GM12878 (cell line): ENCODE results near the gene FGF1. TPM values are rescaled to one million over a fixed set of nuclear protein-coding genes. Genes with fewer than 3 reads are reported as not detected.

Experiments
- ATAC-seq: fragments of 200-7000 bp; cut with Tn5 transposase; 3 replicates; pipeline ENCODE4 v1.9.1; 2020; ENCODE audit warnings: mild to moderate bottlenecking, moderate library complexity
- BruUV-seq: library from RNA; stranded (reverse); fragments of 400-500 nt; replicated peaks from 2 replicates; lab custom pipeline; 2021; lab: Mats Ljungman, UMichigan
- CTCF ChIA-PET: fragments of 300-600 bp; sonication (Branson Sonifier 250); formaldehyde crosslinking; extraction: SDS; loops from one replicate; lab custom pipeline; 2021; ENCODE audit warnings: inconsistent platforms; lab: Yijun Ruan, JAX
- POLR2A ChIA-PET: fragments of 350-600 bp; formaldehyde crosslinking; extraction: SDS; loops from one replicate; lab custom pipeline; 2021; ENCODE audit warnings: inconsistent platforms; lab: Charles Lee
- RAD21 ChIA-PET: fragments of 300-600 bp; sonication (Branson Sonifier 250); formaldehyde crosslinking; loops from one replicate; lab custom pipeline; 2023; ENCODE audit warnings: antibody characterized with exemption; ENCODE audit not compliant: unreplicated experiment; lab: Charles Lee
- SMC1A ChIA-PET: fragments of 300-600 bp; sonication (Branson Sonifier 250); formaldehyde crosslinking; loops from one replicate; lab custom pipeline; 2023; ENCODE audit not compliant: unreplicated experiment, uncharacterized antibody; lab: Charles Lee
- DNase-seq: peaks from one replicate; pipeline ENCODE4 v3.0.0-alpha.2; 2011; ENCODE audit warnings: low read depth, low spot score
- FAIRE-seq: peaks from 3 replicates; lab custom pipeline; 2011; peaks lifted over from hg19 to GRCh38; lab: Jason Lieb, UNC
- H2AFZ ChIP-seq: 2 replicates; pipeline ENCODE4 v1.6.0; 2011; ENCODE audit warnings: low read depth, low read length, control low read depth; ENCODE audit not compliant: control insufficient read depth
- H3K27ac ChIP-seq: 2 replicates; pipeline ENCODE4 v1.5.1; 2011; ENCODE audit warnings: control low read depth; ENCODE audit not compliant: control insufficient read depth, insufficient read depth
- H3K27me3 ChIP-seq, 2 experiments: replicated peaks in 1 of 2; 2 replicates each; pipeline versions ENCODE4 v1.6.0 to v1.6.1; 2011; ENCODE audit warnings: low read length in 1 of 2; ENCODE audit not compliant: control insufficient read depth in 2 of 2, insufficient read depth in 2 of 2
- H3K36me3 ChIP-seq, 2 experiments: 2 replicates each; pipeline ENCODE4 v1.5.1; 2011; ENCODE audit warnings: low read length in 1 of 2; ENCODE audit not compliant: control insufficient read depth in 2 of 2, insufficient read depth in 2 of 2
- H3K4me1 ChIP-seq: 2 replicates; pipeline ENCODE4 v1.6.1; 2011; ENCODE audit warnings: mild to moderate bottlenecking, low read length, moderate library complexity, mixed read lengths; ENCODE audit not compliant: control insufficient read depth, insufficient read depth
- H3K4me2 ChIP-seq: 2 replicates; pipeline ENCODE4 v1.6.0; 2011; ENCODE audit warnings: control low read depth; ENCODE audit not compliant: control insufficient read depth, insufficient read depth
- H3K4me3 ChIP-seq: fragments of 200-600 bp; sonication (generic); 2 replicates; pipeline ENCODE4 v1.5.1; 2016
- H3K79me2 ChIP-seq: 2 replicates; pipeline ENCODE4 v1.6.0; 2011; ENCODE audit warnings: low read length; ENCODE audit not compliant: control insufficient read depth, insufficient read depth
- H3K9ac ChIP-seq: 2 replicates; pipeline ENCODE4 v1.8.0; 2011; ENCODE audit warnings: low read length, control low read depth, mixed read lengths; ENCODE audit not compliant: control insufficient read depth, insufficient read depth
- H3K9me3 ChIP-seq: replicated peaks from 3 replicates; pipeline ENCODE4 v1.5.1; 2011; ENCODE audit warnings: mild to moderate bottlenecking, low read length; ENCODE audit not compliant: control insufficient read depth, insufficient read depth
- H4K20me1 ChIP-seq: 2 replicates; pipeline ENCODE4 v1.6.0; 2011; ENCODE audit not compliant: control insufficient read depth, insufficient read depth
- CHD1 ChIP-seq: IDR thresholded peaks from 2 replicates; pipeline ENCODE4 v1.6.1; 2012; ENCODE audit warnings: low read depth, low read length, improper control_type of control experiment
- ESRRA ChIP-seq: IDR thresholded peaks from 2 replicates; pipeline ENCODE4 v1.6.1; 2012; ENCODE audit warnings: mild to moderate bottlenecking, low read length, improper control_type of control experiment
- EZH2 ChIP-seq: IDR thresholded peaks from 2 replicates; pipeline ENCODE4 v1.6.1; 2012; ENCODE audit warnings: low read depth, mild to moderate bottlenecking, control low read depth, inconsistent platforms, low read length, borderline replicate concordance; ENCODE audit not compliant: control insufficient read depth
- IKZF2 ChIP-seq, 2 experiments: fragments of 450-650 bp; IDR thresholded peaks; 2 replicates each; pipeline ENCODE4 v1.6.1; 2017; ENCODE audit warnings: mild to moderate bottlenecking in 2 of 2, moderate library complexity in 2 of 2
- IRF4 ChIP-seq: IDR thresholded peaks from 2 replicates; pipeline ENCODE4 v1.6.1; 2011; ENCODE audit warnings: low read depth, low read length
- KLF5 ChIP-seq: fragments of 450-650 bp; IDR thresholded peaks from 2 replicates; pipeline ENCODE4 v1.6.1; 2014; ENCODE audit warnings: mild to moderate bottlenecking; ENCODE audit not compliant: partially characterized antibody
- NRF1 ChIP-seq: conservative IDR thresholded peaks from 2 replicates; pipeline ENCODE4 v1.6.1; 2011; ENCODE audit warnings: mild to moderate bottlenecking, low read depth, low read length, improper control_type of control experiment
- RAD51 ChIP-seq: fragments of 450-650 bp; IDR thresholded peaks from 2 replicates; pipeline ENCODE4 v1.6.1; 2016; ENCODE audit warnings: moderate library complexity, mild to moderate bottlenecking, inconsistent platforms
- TCF12 ChIP-seq: IDR thresholded peaks from 2 replicates; pipeline ENCODE4 v1.6.1; 2011; ENCODE audit warnings: low read depth, mild to moderate bottlenecking, low read length
- TCF7 ChIP-seq: IDR thresholded peaks from 2 replicates; pipeline ENCODE4 v1.6.1; 2014; ENCODE audit warnings: antibody characterized with exemption, borderline replicate concordance
- ZBTB4 ChIP-seq: fragments of 450-650 bp; formaldehyde crosslinking; IDR thresholded peaks from 2 replicates; pipeline ENCODE4 v1.4.0; 2022; ENCODE audit warnings: mild to moderate bottlenecking, moderate library complexity
- ZNF217 ChIP-seq: fragments of 450-650 bp; IDR thresholded peaks from 2 replicates; pipeline ENCODE4 v1.6.1; 2017; ENCODE audit warnings: antibody characterized with exemption, mild to moderate bottlenecking
- WGBS: methylation state at CpG from one replicate; pipeline ENCODE4 v1.1.6; 2016; ENCODE audit warnings: low lambda C conversion rate; ENCODE audit not compliant: insufficient replicate concordance, insufficient coverage; ENCODE audit errors: missing lambda C conversion rate; 5-methylcytosine and 5-hydroxymethylcytosine counted together
- in situ Hi-C: fragments of 300-500 bp; cut with MboI; formaldehyde crosslinking; loops from 9 replicates; pipeline ENCODE4 v1.14.3; 2018; ENCODE audit warnings: mixed read lengths
- intact Hi-C: fragments of 100-400 bp; cut with micrococcal nuclease; formaldehyde crosslinking; loops from one replicate; pipeline ENCODE4 v1.14.2; 2022; ENCODE audit not compliant: unreplicated experiment
- polyA plus RNA-seq, 11 experiments: library from polyadenylated mRNA; depleted of rRNA in 4 of 11; unstranded in 6 of 11; stranded (reverse) in 5 of 11; fragments of >200 nt; fragmentation: Nextera tagmentation in 4 of 11; fragmentation: Illumina TruSeq in 1 of 11; extraction: Ambion mirVana in 4 of 11; extraction: Trizol in 1 of 11; gene quantifications; 1 replicate in 1 of 11; 2 replicates in 10 of 11; pipeline versions ENCODE4 v1.2.1 to v1.2.3, GENCODE V29; 2011 to 2016; ENCODE audit warnings: inconsistent platforms in 2 of 11, missing spikeins in 2 of 11, low read depth in 1 of 11
- total RNA-seq, 4 experiments: library from RNA; depleted of rRNA in 3 of 4; stranded (reverse); fragments of >200 nt in 3 of 4; fragmentation: Illumina TruSeq in 1 of 4; extraction: Trizol in 1 of 4; gene quantifications; 2 replicates each; pipeline versions ENCODE4 v1.2.1 to v1.2.3, GENCODE V29; 2013 to 2021
- TF ChIP-seq, protein P1 (sequence below): fragments of 450-650 bp; IDR thresholded peaks from 2 replicates; pipeline ENCODE4 v1.6.1; 2016; ENCODE audit warnings: mild to moderate bottlenecking
- TF ChIP-seq, protein P2 (sequence below): fragments of 450-650 bp; IDR thresholded peaks from 2 replicates; pipeline ENCODE4 v1.6.1; 2017; ENCODE audit warnings: borderline replicate concordance

Gene FGF1
- total and polyA plus RNA-seq, 10 of the 15 experiments (the other 5 are each of a cell fraction or from before 2014, with no cell fraction given), result not detected

GRCh38 chr5:142544946-142545649 lies 140.8 kb downstream of the FGF1 start (continued):
- TF ChIP-seq ESRRA (no peak), TCF12 (no peak)
- TF ChIP-seq, protein P1, sequence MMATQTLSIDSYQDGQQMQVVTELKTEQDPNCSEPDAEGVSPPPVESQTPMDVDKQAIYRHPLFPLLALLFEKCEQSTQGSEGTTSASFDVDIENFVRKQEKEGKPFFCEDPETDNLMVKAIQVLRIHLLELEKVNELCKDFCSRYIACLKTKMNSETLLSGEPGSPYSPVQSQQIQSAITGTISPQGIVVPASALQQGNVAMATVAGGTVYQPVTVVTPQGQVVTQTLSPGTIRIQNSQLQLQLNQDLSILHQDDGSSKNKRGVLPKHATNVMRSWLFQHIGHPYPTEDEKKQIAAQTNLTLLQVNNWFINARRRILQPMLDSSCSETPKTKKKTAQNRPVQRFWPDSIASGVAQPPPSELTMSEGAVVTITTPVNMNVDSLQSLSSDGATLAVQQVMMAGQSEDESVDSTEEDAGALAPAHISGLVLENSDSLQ, result no peak

DNA sequence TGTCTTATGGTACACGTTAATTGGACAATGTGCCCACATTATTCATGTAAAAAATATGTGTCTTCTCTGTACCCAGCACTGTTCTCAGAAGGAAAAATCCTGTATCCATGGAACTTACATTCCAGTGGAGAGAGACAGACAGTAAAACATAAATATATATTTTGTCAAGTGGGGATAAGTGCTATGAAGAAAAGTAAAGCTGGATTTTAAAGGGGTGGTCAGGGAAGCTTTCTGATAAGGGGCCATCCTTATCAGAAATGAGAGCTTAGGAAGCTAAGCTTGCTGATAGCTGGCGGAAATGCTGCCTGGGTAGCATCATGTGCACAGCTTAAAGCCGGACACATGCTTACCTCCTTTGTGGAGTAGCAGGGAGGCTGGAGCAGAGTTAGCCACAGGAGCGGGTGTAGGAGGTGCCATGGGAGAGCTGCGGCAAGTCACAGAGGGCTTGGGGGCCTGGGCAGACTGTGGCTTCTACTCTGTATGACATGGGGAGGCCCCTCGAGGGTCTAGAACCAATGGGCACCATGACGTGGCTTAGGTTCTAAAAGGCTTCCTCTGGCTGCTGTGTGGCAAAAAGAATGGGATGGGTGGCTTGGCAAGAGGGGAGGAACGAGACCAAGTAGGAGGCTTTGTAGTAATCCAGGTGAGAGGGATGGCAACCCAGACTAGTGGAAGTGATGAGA lies 141.7 kb downstream of the FGF1 start:
- CTCF ChIA-PET, result no interaction called here
- DNase-seq, result no peak
- no peak for FAIRE-seq
- Histone ChIP-seq H3K9ac (no peak overlapping the region), H3K9me3 (no peaks in the 10 kb centered on the region), H3K27ac (no peak overlapping the region), H3K27me3 (no peaks in the 10 kb centered on the region), H3K79me2 (no peaks in the 10 kb centered on the region), H3K36me3 (no peaks in the 10 kb centered on the region), H3K4me3 (no peak overlapping the region), H3K4me2 (no peak overlapping the region), H3K4me1 (no peaks in the 10 kb centered on the region), H2AFZ (no peak overlapping the region), H4K20me1 (no peaks in the 10 kb centered on the region)
- in situ Hi-C loops (no loop called here), intact Hi-C loops (no loop called here)
- RAD21 ChIA-PET, result no interaction called here
- SMC1A ChIA-PET, result interaction anchor here (0.9 kb wide), 1 partner anchor 392 kb away, joined by 3 read pairs; no protein-coding TSS in a partner anchor
- 21% methylated on average over 8 of the region's 8 CpGs for WGBS
- no TSS peak for BruUV-seq
- no peak for ATAC-seq
- POLR2A ChIA-PET, result no interaction called here
- no peak for TF ChIP-seq IRF4
- TF ChIP-seq CHD1, result no peak
- TF ChIP-seq, protein P2, sequence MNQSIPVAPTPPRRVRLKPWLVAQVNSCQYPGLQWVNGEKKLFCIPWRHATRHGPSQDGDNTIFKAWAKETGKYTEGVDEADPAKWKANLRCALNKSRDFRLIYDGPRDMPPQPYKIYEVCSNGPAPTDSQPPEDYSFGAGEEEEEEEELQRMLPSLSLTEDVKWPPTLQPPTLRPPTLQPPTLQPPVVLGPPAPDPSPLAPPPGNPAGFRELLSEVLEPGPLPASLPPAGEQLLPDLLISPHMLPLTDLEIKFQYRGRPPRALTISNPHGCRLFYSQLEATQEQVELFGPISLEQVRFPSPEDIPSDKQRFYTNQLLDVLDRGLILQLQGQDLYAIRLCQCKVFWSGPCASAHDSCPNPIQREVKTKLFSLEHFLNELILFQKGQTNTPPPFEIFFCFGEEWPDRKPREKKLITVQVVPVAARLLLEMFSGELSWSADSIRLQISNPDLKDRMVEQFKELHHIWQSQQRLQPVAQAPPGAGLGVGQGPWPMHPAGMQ, result no peak
- TF ChIP-seq TCF7, result no peak
- no peak for TF ChIP-seq ZBTB4 (CRISPR knock-in tag)
- TF ChIP-seq IKZF2 (IDR thresholded peaks at IDR 0.05), result no peak
- TF ChIP-seq RAD51, result no peak
- no peak for TF ChIP-seq EZH2
- TF ChIP-seq ZNF217, result no peak
- TF ChIP-seq NRF1, result no peak
- TF ChIP-seq KLF5, result no peak
